ENCODE data around the gene GPR26.

GRCh38 chr10:123683459-123683858, 17.3 kb downstream of the GPR26 start:
- no peak for TF ChIP-seq POLR2A (IDR thresholded peaks at IDR 0.05; ENCODE audit: low read depth, low read length)
- TF ChIP-seq MAZ (IDR thresholded peaks at IDR 0.05; ENCODE audit: borderline replicate concordance, low read depth, low read length) = no peak
- TF ChIP-seq MAFK (IDR thresholded peaks at IDR 0.05; ENCODE audit: low read depth, low read length) = no peak
- no peak for TF ChIP-seq CTCF (conservative IDR thresholded peaks at IDR 0.05; ENCODE audit: low read depth, low read length)
- no peak for TF ChIP-seq RCOR1 (IDR thresholded peaks at IDR 0.05; ENCODE audit: insufficient replicate concordance, low read length)
- TF ChIP-seq SMC3 (IDR thresholded peaks at IDR 0.05; ENCODE audit: low read depth, low read length) = no peak
- no peak for TF ChIP-seq RFX5 (IDR thresholded peaks at IDR 0.05; ENCODE audit: low read depth, low read length)
- no peak for TF ChIP-seq FOS (IDR thresholded peaks at IDR 0.05; ENCODE audit: low read depth, low read length)

Data from IMR-90 (cell line).